Tongue (tissue), 2 donors: Measurements from ENCODE around the gene SP6. TPM values are rescaled to one million over a fixed set of nuclear protein-coding genes. Genes with fewer than 3 reads are reported as not detected.

Experiments
- DNase-seq: peaks from one replicate; pipeline ENCODE4 v3.0.0-alpha.2; 2015
- total RNA-seq: library from RNA; depleted of rRNA; stranded (reverse); fragments of >200 nt; gene quantifications from one replicate; pipeline ENCODE4 v1.2.3, GENCODE V29; 2014

SP6 gene
- total RNA-seq, 1 donor from 2014 or later, result 0.82 TPM

DNA sequence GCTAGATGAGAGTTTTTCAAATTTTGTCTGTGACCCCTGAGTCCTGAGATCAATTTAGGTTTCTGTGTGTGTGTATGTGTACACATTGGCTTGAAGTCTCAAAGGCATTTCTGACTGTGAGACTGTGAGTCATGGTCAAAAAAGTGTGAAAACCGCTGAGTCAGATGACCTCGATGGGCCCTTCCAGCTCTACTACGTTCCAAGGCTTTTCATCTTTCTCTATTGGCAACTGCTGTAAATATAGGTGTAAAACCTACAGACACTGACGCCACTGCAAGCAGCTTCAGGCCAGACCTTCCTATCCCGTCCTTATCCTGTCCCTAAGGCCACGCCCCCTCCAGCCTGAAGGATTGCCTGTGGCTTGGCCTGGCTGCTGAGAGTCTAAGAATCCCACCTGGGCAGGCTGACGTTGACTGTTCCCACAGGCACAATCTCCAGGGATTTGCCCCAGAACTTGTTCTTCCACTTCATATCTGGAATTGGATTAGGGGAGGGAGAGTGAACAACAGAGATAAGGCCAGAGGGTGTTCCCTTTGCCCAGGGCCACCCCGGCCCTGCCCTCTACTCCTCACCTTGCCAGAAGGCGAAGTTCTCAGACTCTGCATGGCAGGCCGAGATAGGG lies 40.7 kb downstream of the SP6 start:
- no peak for DNase-seq

DNA sequence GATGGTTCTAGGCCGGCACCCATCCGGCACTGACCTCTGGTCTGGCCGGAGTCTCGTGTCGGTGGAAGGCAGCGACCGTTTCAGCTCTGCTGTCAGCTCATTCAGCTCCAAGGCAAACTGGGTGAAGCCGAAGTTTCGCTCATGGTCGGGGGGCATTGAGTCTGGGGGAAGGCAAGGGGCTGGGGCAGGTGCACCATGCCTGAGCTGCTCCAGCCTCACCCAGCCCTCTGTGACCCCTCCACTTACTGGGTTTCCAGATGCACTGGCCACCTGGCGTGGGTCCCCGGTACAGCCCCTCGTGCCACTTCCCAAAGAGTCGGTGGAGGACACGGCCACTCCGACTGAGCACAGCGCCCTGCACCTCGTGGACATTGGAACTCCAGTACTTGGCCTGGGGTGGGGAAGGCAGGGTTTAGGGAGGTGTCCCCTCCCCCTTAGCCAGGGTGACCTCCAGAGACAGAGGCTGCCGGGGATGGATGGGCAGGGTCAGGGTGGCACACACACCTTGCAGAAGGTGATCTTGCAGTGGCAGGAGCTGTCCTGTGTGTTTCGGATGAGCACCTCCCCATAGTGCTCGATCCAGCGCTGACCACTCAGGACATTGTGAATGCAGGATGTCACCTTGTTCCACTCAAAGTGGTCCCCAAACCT lies 42.0 kb downstream of the SP6 start:
- DNase-seq, result no peak

DNA sequence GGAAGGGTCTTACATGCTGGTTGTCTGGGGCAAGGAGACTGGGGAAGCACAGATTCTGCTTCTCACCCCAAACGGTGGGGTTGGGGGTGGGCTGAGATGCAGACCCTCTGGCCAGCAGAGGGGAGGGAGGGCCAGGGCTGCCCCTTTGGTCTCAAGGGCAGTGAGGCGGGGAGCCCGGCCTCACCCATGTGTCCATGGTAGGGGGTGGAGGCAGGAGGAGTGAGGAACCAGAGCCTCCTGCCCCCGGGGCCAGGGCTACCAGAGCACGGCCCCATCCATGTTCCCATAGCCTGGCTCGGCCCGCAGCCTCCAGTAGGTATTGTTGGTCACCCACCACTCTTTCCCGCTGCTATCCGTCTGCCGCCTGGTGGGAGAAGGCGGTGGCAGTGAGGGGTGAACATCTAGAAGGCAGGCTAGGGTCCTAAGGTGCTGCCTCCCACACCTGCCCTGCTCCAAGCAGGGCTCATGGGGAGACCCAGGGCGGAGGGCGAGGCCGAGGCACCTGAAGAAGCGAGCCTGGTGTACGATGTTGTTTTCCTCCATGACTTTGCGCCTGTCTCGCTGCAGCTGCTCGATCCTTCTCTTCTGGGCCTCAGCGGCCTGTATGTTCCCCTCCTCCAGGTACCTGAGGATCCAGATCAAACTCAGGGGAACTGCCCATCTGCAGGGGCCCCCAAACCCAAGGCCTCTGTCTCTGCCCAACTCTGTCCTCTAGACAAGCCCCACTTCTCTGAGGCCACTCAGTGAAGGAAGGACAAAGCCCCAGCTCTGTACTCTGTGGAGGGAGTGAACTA lies 42.7 kb downstream of the SP6 start:
- no peak for DNase-seq

DNA sequence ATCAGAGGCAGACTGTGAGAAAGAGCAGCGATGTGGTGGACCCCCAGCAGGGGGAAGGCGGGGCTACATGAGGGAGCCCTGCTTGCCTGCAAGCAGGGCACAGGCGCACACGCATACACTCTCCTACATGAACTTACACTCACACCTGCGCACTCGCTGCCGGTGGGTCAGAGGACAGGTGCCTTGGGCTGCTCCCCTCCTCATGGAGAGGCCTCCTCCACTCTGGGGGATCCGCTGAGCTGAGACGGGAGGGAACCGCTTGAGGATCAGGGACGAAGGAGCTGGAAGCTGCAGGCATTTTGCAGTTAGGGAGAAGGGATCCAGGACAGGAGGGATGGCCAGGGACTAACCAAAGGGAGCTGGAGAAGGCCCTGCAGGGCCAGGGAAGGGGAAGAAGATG lies 43.5 kb downstream of the SP6 start:
- DNase-seq, result no peak

DNA sequence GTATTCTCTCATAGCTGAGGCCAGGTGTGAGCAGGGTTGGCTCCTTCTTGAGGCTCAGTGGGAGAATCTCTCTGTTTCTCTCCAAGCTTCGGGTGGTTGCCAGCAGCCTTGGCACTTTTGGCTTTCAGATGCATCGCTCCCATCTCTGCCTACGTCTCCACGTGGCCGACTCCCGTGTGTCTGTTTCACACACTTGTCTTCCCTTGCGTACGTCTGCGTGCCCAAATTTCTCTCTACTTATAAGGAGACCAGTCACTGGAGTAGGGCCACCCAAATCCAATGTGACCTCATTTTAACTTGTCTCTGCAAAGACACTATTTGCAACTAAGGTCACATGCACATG lies 44.1 kb downstream of the SP6 start:
- no peak for DNase-seq

DNA sequence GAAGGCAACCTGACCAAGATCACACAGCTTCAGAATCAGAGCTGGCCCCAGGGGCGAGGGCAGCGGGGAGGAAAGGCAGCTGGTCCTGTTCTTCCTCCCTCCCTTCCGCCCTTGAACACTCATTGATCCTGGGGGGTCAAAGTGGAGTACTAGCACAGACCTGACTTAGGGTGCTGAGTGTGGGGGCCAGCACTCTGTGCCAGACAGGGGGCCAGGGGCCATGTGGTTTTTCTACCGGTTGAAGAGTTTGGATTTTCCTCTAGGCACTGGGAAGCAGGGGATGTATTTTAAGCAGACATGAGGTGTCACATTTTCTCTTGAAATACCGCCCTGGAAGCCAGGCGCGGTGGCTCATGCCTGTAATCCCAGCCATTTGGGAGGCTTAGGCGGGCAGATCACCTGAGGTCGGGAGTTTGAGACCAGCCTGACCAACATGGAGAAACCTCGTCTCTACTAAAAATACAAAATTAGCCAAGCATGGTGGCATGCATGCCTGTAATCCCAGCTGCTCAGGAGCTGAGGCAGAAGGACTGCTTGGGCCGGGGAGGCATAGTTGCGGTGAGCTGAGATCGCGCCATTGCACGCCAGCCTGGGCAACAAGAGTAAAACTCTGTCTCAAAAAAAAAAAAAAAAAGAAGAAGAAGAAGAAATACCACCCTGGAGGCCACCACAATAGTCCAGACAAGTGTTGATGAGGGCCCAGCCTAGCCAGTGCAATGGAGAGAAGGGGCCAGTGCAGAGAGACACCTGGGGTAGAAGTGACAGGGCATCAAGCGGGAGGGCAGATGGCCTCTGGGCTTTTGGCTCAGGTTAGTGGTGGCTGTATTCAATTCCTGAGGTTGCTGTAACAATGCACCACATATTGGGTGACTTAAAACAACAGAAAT lies 44.7 kb downstream of the SP6 start:
- no peak for DNase-seq

DNA sequence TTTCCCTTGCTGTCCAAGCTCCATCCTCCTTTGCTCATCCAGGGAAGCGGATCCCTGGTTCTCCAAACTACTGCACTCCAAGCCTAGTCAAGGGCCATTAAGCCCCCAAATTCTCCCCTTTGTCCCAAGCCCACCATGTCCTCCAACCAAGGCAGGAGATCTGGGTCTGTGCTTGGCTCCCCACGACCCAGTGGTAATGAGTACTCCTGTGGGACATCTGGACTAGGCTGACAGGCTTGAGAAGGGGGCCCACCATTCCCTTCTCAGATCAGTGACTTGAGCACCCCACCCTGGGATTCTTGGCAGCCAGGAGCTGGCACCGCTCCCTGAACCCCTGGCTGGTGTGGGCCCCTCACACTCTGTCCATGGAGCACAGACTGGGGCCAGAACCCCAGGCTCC lies 46.5 kb downstream of the SP6 start:
- DNase-seq, result no peak

DNA sequence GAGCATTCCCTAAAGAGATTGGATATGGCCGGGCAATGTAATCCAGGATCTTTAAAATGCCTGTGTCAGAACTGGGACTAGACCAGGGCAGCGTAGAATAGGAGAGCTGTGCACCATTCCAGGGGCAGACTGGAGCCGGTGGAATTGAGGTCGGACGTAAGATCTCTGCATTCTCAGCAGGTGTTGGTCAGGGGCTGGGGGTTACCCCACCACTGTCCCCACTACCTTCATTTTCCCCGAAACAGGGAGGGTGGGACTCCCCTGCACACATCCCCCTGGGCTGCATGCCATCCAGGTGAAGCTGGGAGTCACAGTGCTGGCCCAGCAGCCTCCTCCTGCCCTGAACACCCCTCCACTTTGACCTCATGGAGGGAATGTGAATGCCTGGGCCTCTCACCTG lies 47.2 kb downstream of the SP6 start:
- no peak for DNase-seq

GRCh38 chr17:47803201-47803600 lies 47.8 kb downstream of the SP6 start:
- DNase-seq, result no peak

- peak; percentile 63 for DNase-seq
Observed at GRCh38 chr17:47802341-47803022, 48.5 kb downstream of the SP6 start.

DNA sequence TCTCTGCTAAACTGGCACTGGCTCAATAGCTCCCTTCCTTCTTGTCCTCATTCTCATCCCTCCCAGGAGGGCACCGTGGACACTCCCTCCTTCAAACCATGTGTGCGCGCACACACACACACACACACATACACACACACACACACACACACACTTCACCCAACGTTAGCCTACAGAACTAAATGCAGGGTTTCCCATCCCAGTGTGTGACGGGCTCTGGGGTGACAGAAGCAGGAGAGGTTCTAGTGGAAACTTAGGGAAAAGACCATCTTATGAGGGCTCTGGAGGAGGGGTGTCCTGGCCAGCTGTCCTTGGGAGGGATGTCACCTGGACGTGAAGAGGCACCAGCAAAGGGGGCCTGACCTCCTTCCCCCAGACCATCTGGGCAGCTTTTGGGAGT lies 49.1 kb downstream of the SP6 start:
- DNase-seq, result no peak

- no peak for DNase-seq
Observed at GRCh38 chr17:47801176-47801765, 49.7 kb downstream of the SP6 start.

GRCh38 chr17:47800686-47801085 lies 50.3 kb downstream of the SP6 start:
- DNase-seq, result no peak

- no peak for DNase-seq
Observed at GRCh38 chr17:47797797-47798196, 53.2 kb downstream of the SP6 start.

Other genes starting within 250 kb of the SP6 start
- gene KPNB1, start 201.2 kb downstream of the SP6 start, total RNA-seq, result 174 TPM
- 11.4 TPM for gene TBKBP1, start 157.0 kb downstream of the SP6 start, total RNA-seq
- not detected for gene TBX21, start 117.9 kb downstream of the SP6 start, total RNA-seq
- gene OSBPL7, start 29.4 kb downstream of the SP6 start, total RNA-seq, result 5.9 TPM
- 16.1 TPM for gene MRPL10, start 19.6 kb downstream of the SP6 start, total RNA-seq
- not detected for gene LRRC46, start 19.5 kb downstream of the SP6 start, total RNA-seq
- gene SCRN2, start 9.9 kb downstream of the SP6 start, total RNA-seq, result 26.8 TPM
- gene SP2, start 45.1 kb upstream of the SP6 start, total RNA-seq, result 2.4 TPM
- gene PNPO, start 90.4 kb upstream of the SP6 start, total RNA-seq, result 20.4 TPM
- gene PRR15L, start 106.7 kb upstream of the SP6 start, total RNA-seq, result 4.9 TPM
- 76.5 TPM for gene CDK5RAP3, start 120.0 kb upstream of the SP6 start, total RNA-seq
- 18.2 TPM for gene COPZ2, start 186.6 kb upstream of the SP6 start, total RNA-seq
- gene NFE2L1, start 197.2 kb upstream of the SP6 start, total RNA-seq, result 260 TPM